H1 (cell line): ENCODE measurements around the gene FRRS1. TPM values are rescaled to one million over a fixed set of nuclear protein-coding genes. Genes with fewer than 3 reads are reported as not detected.
A peak's percentile ranks its signal among the peaks of the same experiment; 100 is the strongest.

Experiments used
- CTCF ChIA-PET: fragments of 300-600 bp; sonication (Branson Sonifier 250); formaldehyde crosslinking; loops from one replicate; lab custom pipeline; 2021; ENCODE audit not compliant: partially characterized antibody; lab: Charles Lee
- POLR2A ChIA-PET: fragments of 300-600 bp; sonication (Branson Sonifier 250); formaldehyde crosslinking; loops from one replicate; lab custom pipeline; 2021; ENCODE audit warnings: inconsistent platforms; ENCODE audit not compliant: partially characterized antibody; lab: Charles Lee
- DNase-seq, 2 experiments: peaks; one replicate each; pipeline versions ENCODE4 v3.0.0 to v3.0.0-alpha.2; 2010 to 2022; ENCODE audit warnings: low spot score in 2 of 2, low read depth in 1 of 2, mixed read lengths in 1 of 2
- FAIRE-seq: peaks from 2 replicates; lab custom pipeline; 2011; peaks lifted over from hg19 to GRCh38; lab: Jason Lieb, UNC
- H2AFZ ChIP-seq: 2 replicates; pipeline ENCODE4 v1.8.1; 2012; ENCODE audit warnings: low read length, inconsistent platforms
- H2AK5ac ChIP-seq: 2 replicates; pipeline ENCODE4 v1.6.1; 2013; ENCODE audit warnings: low read depth, low read length
- H2BK120ac ChIP-seq: replicated peaks from 2 replicates; pipeline ENCODE3; 2013; ENCODE audit warnings: low read depth, low read length, inconsistent platforms
- H2BK12ac ChIP-seq: 2 replicates; pipeline ENCODE4 v1.6.1; 2013; ENCODE audit warnings: low read depth, low read length
- H2BK15ac ChIP-seq: 2 replicates; pipeline ENCODE4 v1.6.1; 2013; ENCODE audit warnings: low read length
- H2BK20ac ChIP-seq: 2 replicates; pipeline ENCODE4 v1.6.1; 2013; ENCODE audit warnings: low read length
- H2BK5ac ChIP-seq: 2 replicates; pipeline ENCODE4 v1.6.1; 2013; ENCODE audit warnings: low read depth, low read length
- H3K14ac ChIP-seq: 2 replicates; pipeline ENCODE4 v1.6.1; 2013; ENCODE audit warnings: inconsistent platforms; ENCODE audit not compliant: insufficient read length
- H3K18ac ChIP-seq: 2 replicates; pipeline ENCODE4 v1.6.1; 2013; ENCODE audit warnings: low read length; ENCODE audit errors: extremely low read depth
- H3K23ac ChIP-seq: 2 replicates; pipeline ENCODE4 v1.6.1; 2013; ENCODE audit warnings: inconsistent platforms; ENCODE audit not compliant: insufficient read length
- H3K23me2 ChIP-seq: 2 replicates; pipeline ENCODE4 v1.6.1; 2013; ENCODE audit warnings: low read depth, low read length
- H3K27ac ChIP-seq: 2 replicates; pipeline ENCODE4 v1.6.1; 2011; ENCODE audit warnings: low read depth, low read length, inconsistent platforms
- H3K27me3 ChIP-seq, 4 experiments: replicated peaks in 1 of 4; 1 replicate in 1 of 4; 2 replicates in 3 of 4; pipeline versions ENCODE4 v1.6.1 to v1.8.1; 2011 to 2013; ENCODE audit warnings: low read length in 3 of 4, mild to moderate bottlenecking in 3 of 4, inconsistent platforms in 2 of 4, mixed read lengths in 2 of 4, moderate library complexity in 1 of 4; ENCODE audit not compliant: control insufficient read depth in 3 of 4, insufficient read depth in 3 of 4; ENCODE audit errors: extremely low read depth in 1 of 4
- H3K36me3 ChIP-seq, 4 experiments: 2 replicates each; pipeline versions ENCODE4 v1.6.1 to v1.8.1; 2011 to 2013; ENCODE audit warnings: mild to moderate bottlenecking in 4 of 4, low read length in 3 of 4, moderate library complexity in 2 of 4, control low read depth in 1 of 4, inconsistent platforms in 1 of 4; ENCODE audit not compliant: insufficient read depth in 4 of 4, control insufficient read depth in 2 of 4
- H3K4ac ChIP-seq: replicated peaks from 2 replicates; pipeline ENCODE3; 2013; ENCODE audit warnings: low read length, low read depth, mixed read lengths, inconsistent platforms; ENCODE audit not compliant: insufficient read length
- H3K4me1 ChIP-seq, 4 experiments: replicated peaks in 1 of 4; 1 replicate in 1 of 4; 2 replicates in 3 of 4; pipeline versions ENCODE4 v1.6.1 to v1.8.1; 2011 to 2013; ENCODE audit warnings: low read length in 3 of 4, inconsistent platforms in 2 of 4, mixed read lengths in 1 of 4; ENCODE audit not compliant: insufficient read depth in 4 of 4, control insufficient read depth in 3 of 4
- H3K4me2 ChIP-seq, 2 experiments: 2 replicates each; pipeline versions ENCODE4 v1.6.1 to v1.8.1; 2011 to 2013; ENCODE audit warnings: low read depth in 2 of 2, low read length in 2 of 2, control low read depth in 1 of 2, inconsistent platforms in 1 of 2, mild to moderate bottlenecking in 1 of 2; ENCODE audit not compliant: insufficient read depth in 1 of 2
- H3K4me3 ChIP-seq, 4 experiments: fragments of 200-600, 300-600 bp in 1 of 4; sonication (generic), shearing (Covaris generic), sonication (Bioruptor Twin) in 1 of 4; 2 replicates each; pipeline versions ENCODE4 v1.5.1 to v1.8.1; 2011 to 2016; ENCODE audit warnings: low read length in 4 of 4, low read depth in 3 of 4, control low read depth in 2 of 4, inconsistent platforms in 2 of 4, mild to moderate bottlenecking in 2 of 4, mixed read lengths in 1 of 4, moderate library complexity in 1 of 4; ENCODE audit not compliant: insufficient read depth in 2 of 4; ENCODE audit errors: extremely low read depth in 1 of 4
- H3K56ac ChIP-seq: replicated peaks from 2 replicates; pipeline ENCODE3; 2013; ENCODE audit warnings: low read depth, mild to moderate bottlenecking, mixed read lengths, low read length, inconsistent platforms; ENCODE audit not compliant: insufficient read length
- H3K79me1 ChIP-seq: 2 replicates; pipeline ENCODE4 v1.6.1; 2013; ENCODE audit warnings: low read depth, low read length, control low read depth
- H3K79me2 ChIP-seq, 2 experiments: 2 replicates each; pipeline versions ENCODE4 v1.6.1 to v1.8.1; 2012 to 2013; ENCODE audit warnings: low read length in 2 of 2, mild to moderate bottlenecking in 2 of 2, inconsistent platforms in 1 of 2; ENCODE audit not compliant: insufficient read depth in 2 of 2, control insufficient read depth in 1 of 2
- H3K9ac ChIP-seq, 4 experiments: replicated peaks in 1 of 4; 1 replicate in 1 of 4; 2 replicates in 3 of 4; pipeline versions ENCODE4 v1.6.1 to v1.8.1; 2011 to 2013; ENCODE audit warnings: low read depth in 3 of 4, low read length in 3 of 4, control low read depth in 2 of 4, mild to moderate bottlenecking in 2 of 4, moderate library complexity in 2 of 4, inconsistent platforms in 1 of 4; ENCODE audit errors: extremely low read depth in 1 of 4
- H3K9me3 ChIP-seq, 2 experiments: 2 replicates each; pipeline versions ENCODE4 v1.6.1 to v1.8.1; 2012 to 2013; ENCODE audit warnings: mild to moderate bottlenecking in 2 of 2, moderate library complexity in 2 of 2, control low read depth in 1 of 2, inconsistent platforms in 1 of 2, low read depth in 1 of 2, low read length in 1 of 2, mixed read lengths in 1 of 2; ENCODE audit not compliant: insufficient read depth in 2 of 2
- H4K20me1 ChIP-seq, 2 experiments: replicated peaks in 1 of 2; 2 replicates each; pipeline versions ENCODE3 to v1.8.1; 2011 to 2013; ENCODE audit warnings: inconsistent platforms in 2 of 2, low read length in 2 of 2, mild to moderate bottlenecking in 1 of 2; ENCODE audit not compliant: insufficient read depth in 2 of 2, control insufficient read depth in 1 of 2
- H4K5ac ChIP-seq: 2 replicates; pipeline ENCODE4 v1.6.1; 2013; ENCODE audit warnings: low read length, low read depth, mixed read lengths, inconsistent platforms; ENCODE audit not compliant: insufficient read length
- H4K8ac ChIP-seq: 2 replicates; pipeline ENCODE4 v1.8.0; 2013; ENCODE audit warnings: mild to moderate bottlenecking, moderate library complexity, low read length, inconsistent platforms; ENCODE audit not compliant: insufficient read depth; ENCODE audit errors: extremely low read depth
- H4K91ac ChIP-seq: replicated peaks from 2 replicates; pipeline ENCODE3; 2013; ENCODE audit warnings: low read length, mixed read lengths, inconsistent platforms; ENCODE audit not compliant: insufficient read length
- CTCF ChIP-seq, 3 experiments: IDR thresholded peaks; 1 replicate in 2 of 3; 2 replicates in 1 of 3; pipeline versions ENCODE4 v1.5.1 to v1.6.1; 2011; ENCODE audit warnings: low read length in 3 of 3, mild to moderate bottlenecking in 3 of 3, inconsistent platforms in 2 of 3, low read depth in 1 of 3, moderate library complexity in 1 of 3; ENCODE audit not compliant: insufficient read depth in 1 of 3; ENCODE audit errors: control extremely low read depth in 1 of 3
- NRF1 ChIP-seq: IDR thresholded peaks from 2 replicates; pipeline ENCODE4 v1.6.1; 2011; ENCODE audit warnings: mild to moderate bottlenecking, low read depth, low read length, improper control_type of control experiment
- RAD21 ChIP-seq, 2 experiments: IDR thresholded peaks in 1 of 2; conservative IDR thresholded peaks in 1 of 2; 2 replicates each; pipeline ENCODE4 v1.6.1; 2011; ENCODE audit warnings: low read depth in 2 of 2, low read length in 2 of 2, improper control_type of control experiment in 1 of 2, inconsistent platforms in 1 of 2, mild to moderate bottlenecking in 1 of 2, moderate library complexity in 1 of 2
- SIX5 ChIP-seq: IDR thresholded peaks from 2 replicates; pipeline ENCODE4 v1.6.1; 2011; ENCODE audit warnings: mild to moderate bottlenecking, low read depth, low read length
- WGBS, 2 experiments: shearing (Covaris generic) in 1 of 2; methylation state at CpG; one replicate each; pipeline versions ENCODE4 v1.1.6 to v1.1.7; 2013 to 2015; ENCODE audit warnings: low lambda C conversion rate in 2 of 2, mixed read lengths in 2 of 2, inconsistent platforms in 1 of 2, low coverage in 1 of 2, missing lambda C conversion rate in 1 of 2; ENCODE audit not compliant: insufficient replicate concordance in 2 of 2, insufficient coverage in 1 of 2, insufficient read length in 1 of 2; ENCODE audit errors: extremely low coverage in 1 of 2, missing lambda C conversion rate in 1 of 2; 5-methylcytosine and 5-hydroxymethylcytosine counted together
- polyA plus RNA-seq, 7 experiments: library from polyadenylated mRNA; depleted of rRNA in 3 of 7; stranded (reverse) in 5 of 7; unstranded in 2 of 7; fragments of >200 nt in 5 of 7; fragments of 200-250 nt in 2 of 7; gene quantifications; 1 replicate in 5 of 7; 2 replicates in 1 of 7; 4 replicates in 1 of 7; pipeline versions ENCODE4 v1.2.1 to v1.2.3, GENCODE V29; 2011 to 2013; ENCODE audit warnings: missing spikeins in 2 of 7, mixed read lengths in 2 of 7
- total RNA-seq: library from RNA; stranded (reverse); fragmentation: NEBNext Ultra II Directional; extraction: Animal tissue kit (Norgen Biotek cat#: 25700); gene quantifications from 2 replicates; pipeline ENCODE4 v1.2.1, GENCODE V29; 2021

FRRS1 gene
- total and polyA plus RNA-seq, 2 of the 8 experiments (the other 6 are each of a cell fraction or from before 2014, with no cell fraction given) = 3.5 to 6.5 TPM

- Histone ChIP-seq H3K27ac (no peak overlapping the region), H3K9me3 (no peaks in the 10 kb centered on the region), H3K4me3 (no peak overlapping the region), H3K79me2 (no peaks in the 10 kb centered on the region), H3K4ac (no peak overlapping the region), H3K36me3 (no peaks in the 10 kb centered on the region), H3K18ac (no peak overlapping the region), H3K9ac (no peak overlapping the region), H2AFZ (no peak overlapping the region), H2BK120ac (no peak overlapping the region), H2BK15ac (no peak overlapping the region), H3K4me1 (no peaks in the 10 kb centered on the region), H3K56ac (no peak overlapping the region)
- TF ChIP-seq RAD21 (IDR thresholded peaks at IDR 0.05 in 1 of 2, conservative IDR thresholded peaks at IDR 0.05 in 1 of 2; ENCODE audit: low read depth in 2 of 2, low read length in 2 of 2) = peak; percentile 23 to 24; a peak in 2 of 4 replicates
- TF ChIP-seq NRF1 = no peak
- no peak for TF ChIP-seq SIX5
- peak in 1 of 3 experiments; percentile 14; a peak in 2 of 4 replicates for TF ChIP-seq CTCF (IDR thresholded peaks at IDR 0.05; ENCODE audit: control extremely low read depth in 1 of 3, insufficient read depth in 1 of 3, low read depth in 1 of 3, low read length in 3 of 3)
- TF ChIP-seq, all 59 proteins: peak for 2
- H2BK12ac ChIP-seq = no peak overlapping the region
- POLR2A ChIA-PET = no interaction called here
- H2BK20ac ChIP-seq = no peak overlapping the region
- H3K23ac ChIP-seq = no peak overlapping the region
- no peaks in the 10 kb centered on the region for H4K20me1 ChIP-seq
- DNase-seq (no peak), FAIRE-seq (no peak)
- no peak overlapping the region for H2AK5ac ChIP-seq
- H3K27me3 ChIP-seq = no peaks in the 10 kb centered on the region
- H3K23me2 ChIP-seq = no peaks in the 10 kb centered on the region
- no peak overlapping the region for H4K8ac ChIP-seq
- CTCF ChIA-PET = interaction anchor here (1.1 to 1.9 kb wide), 2 partner anchors 11 to 106 kb away, joined by 3 to 5 read pairs; no protein-coding TSS in a partner anchor
- WGBS, 2 experiments = 86% methylated on average over 3 of the region's 3 CpGs; no CpG with 5 or more reads in 1 of the 2 experiments
- no peak overlapping the region for H4K91ac ChIP-seq
- no peak overlapping the region for H4K5ac ChIP-seq
- H3K79me1 ChIP-seq = no peaks in the 10 kb centered on the region
- H3K14ac ChIP-seq = no peak overlapping the region
- H2BK5ac ChIP-seq = no peak overlapping the region
- H3K4me2 ChIP-seq = no peak overlapping the region
Observed at GRCh38 chr1:99681583-99681982, 84.9 kb downstream of the FRRS1 start.
